OCI-LY7 (cell line): Measurements from ENCODE around the gene FITM1. TPM values are rescaled to one million over a fixed set of nuclear protein-coding genes. Genes with fewer than 3 reads are reported as not detected.

Experiments
- BruUV-seq: library from RNA; stranded (reverse); fragments of 400-500 nt; replicated peaks from 2 replicates; lab custom pipeline; 2021; lab: Mats Ljungman, UMichigan
- CTCF ChIA-PET: fragments of 300-600 bp; sonication (Branson Sonifier 250); formaldehyde crosslinking; loops from one replicate; lab custom pipeline; 2022; ENCODE audit warnings: antibody characterized with exemption; ENCODE audit not compliant: unreplicated experiment; lab: Charles Lee
- POLR2A ChIA-PET: fragments of 300-600 bp; sonication (Branson Sonifier 250); formaldehyde crosslinking; loops from one replicate; lab custom pipeline; 2022; ENCODE audit warnings: antibody characterized with exemption; lab: Charles Lee
- DNase-seq: peaks from one replicate; pipeline ENCODE4 v3.0.0-alpha.2; 2015; ENCODE audit warnings: low spot score
- H2AFZ ChIP-seq: fragments of 200-600 bp; sonication (generic), shearing (Covaris generic); 2 replicates; pipeline ENCODE4 v1.6.1; 2014; ENCODE audit warnings: mild to moderate bottlenecking, antibody characterized with exemption, low read length, moderate library complexity
- H3K27ac ChIP-seq: fragments of 200-600 bp; sonication (generic); 2 replicates; pipeline ENCODE4 v1.5.1; 2014; ENCODE audit warnings: mixed run types, low read depth, mild to moderate bottlenecking, moderate library complexity, low read length, inconsistent platforms; ENCODE audit not compliant: poor library complexity, severe bottlenecking
- H3K36me3 ChIP-seq: fragments of 200-600 bp; sonication (generic); 2 replicates; pipeline ENCODE4 v1.6.1; 2014; ENCODE audit warnings: mild to moderate bottlenecking, antibody characterized with exemption, low read length, moderate library complexity, mixed read lengths; ENCODE audit not compliant: insufficient read depth
- H3K4me1 ChIP-seq: fragments of 200-600 bp; sonication (generic); 2 replicates; pipeline ENCODE4 v1.5.1; 2014; ENCODE audit warnings: mild to moderate bottlenecking, low read length; ENCODE audit not compliant: insufficient read depth, poor library complexity, severe bottlenecking
- H3K4me2 ChIP-seq: fragments of 200-600 bp; sonication (generic); 2 replicates; pipeline ENCODE4 v1.6.1; 2014; ENCODE audit warnings: mild to moderate bottlenecking, low read length
- H3K4me3 ChIP-seq: fragments of 200-600 bp; sonication (generic); 2 replicates; pipeline ENCODE4 v1.5.1; 2014; ENCODE audit warnings: mild to moderate bottlenecking, low read depth, low read length; ENCODE audit not compliant: poor library complexity, severe bottlenecking
- H3K79me2 ChIP-seq: fragments of 200-600 bp; sonication (generic); 2 replicates; pipeline ENCODE4 v1.6.1; 2016; ENCODE audit warnings: low read depth, mild to moderate bottlenecking, low read length, moderate library complexity, mixed read lengths; ENCODE audit not compliant: insufficient read depth
- H3K9me2 ChIP-seq: fragments of 200-600 bp; sonication (generic); 2 replicates; pipeline ENCODE4 v1.6.1; 2016; ENCODE audit warnings: mild to moderate bottlenecking, low read length, mixed read lengths; ENCODE audit not compliant: insufficient read depth
- H3K9me3 ChIP-seq: fragments of 200-600 bp; sonication (generic); 2 replicates; pipeline ENCODE4 v1.6.1; 2014; ENCODE audit warnings: mild to moderate bottlenecking, mixed run types, low read length, mixed read lengths
- H4K20me1 ChIP-seq: fragments of 200-600 bp; sonication (generic); 2 replicates; pipeline ENCODE4 v1.6.1; 2014; ENCODE audit warnings: mild to moderate bottlenecking, antibody characterized with exemption, low read length, moderate library complexity, mixed read lengths; ENCODE audit not compliant: insufficient read depth
- CTCF ChIP-seq: fragments of 200-600 bp; sonication (generic); conservative IDR thresholded peaks from 2 replicates; pipeline ENCODE4 v1.5.1; 2014; ENCODE audit warnings: mild to moderate bottlenecking, antibody characterized with exemption, low read length, moderate library complexity, mixed read lengths
- EZH2phosphoT487 ChIP-seq: fragments of 200-600 bp; sonication (generic); IDR thresholded peaks from 2 replicates; pipeline ENCODE4 v1.6.1; 2018; ENCODE audit warnings: low read depth, borderline replicate concordance, mild to moderate bottlenecking, mixed run types, antibody characterized with exemption, low read length, moderate library complexity, mixed read lengths
- intact Hi-C: fragments of 100-400 bp; cut with micrococcal nuclease; formaldehyde crosslinking; loops from one replicate; pipeline ENCODE4 v1.10.0; 2022; ENCODE audit not compliant: unreplicated experiment
- total RNA-seq, 2 experiments: library from RNA; depleted of rRNA in 1 of 2; stranded (reverse); fragments of >200 nt in 1 of 2; shearing (Covaris generic) in 1 of 2; gene quantifications; 2 replicates each; pipeline ENCODE4 v1.2.3, GENCODE V29; 2014 to 2022

FITM1 gene
- total RNA-seq, 2 experiments from 2014 or later = 0.28 to 0.97 TPM

- ChIA-PET POLR2A (no interaction called here), CTCF (no interaction called here)
- H3K27ac ChIP-seq = no peak overlapping the region
- H3K9me2 ChIP-seq = no peaks in the 10 kb centered on the region
- no peak overlapping the region for H3K4me2 ChIP-seq
- TF ChIP-seq CTCF (no peak), EZH2phosphoT487 (no peak)
- intact Hi-C loops = no loop called here
- H4K20me1 ChIP-seq = no peaks in the 10 kb centered on the region
- H3K4me3 ChIP-seq = no peak overlapping the region
- no TSS peak for BruUV-seq
- H3K36me3 ChIP-seq = peaks cover 6% of the 10 kb centered on the region
- no peaks in the 10 kb centered on the region for H3K79me2 ChIP-seq
- peaks cover 5% of the 10 kb centered on the region for H3K4me1 ChIP-seq
- no peak overlapping the region for H2AFZ ChIP-seq
- H3K9me3 ChIP-seq = no peaks in the 10 kb centered on the region
- no peak for DNase-seq
Observed at GRCh38 chr14:24100197-24100981, 30.1 kb upstream of the FITM1 start.

- Histone ChIP-seq H3K9me3 (no peaks in the 10 kb centered on the region), H3K4me1 (no peaks in the 10 kb centered on the region), H3K4me2 (no peak overlapping the region), H3K27ac (no peak overlapping the region), H3K9me2 (no peaks in the 10 kb centered on the region), H3K79me2 (no peaks in the 10 kb centered on the region), H3K4me3 (no peak overlapping the region), H3K36me3 (peaks cover 6% of the 10 kb centered on the region), H2AFZ (no peak overlapping the region), H4K20me1 (no peaks in the 10 kb centered on the region)
- POLR2A ChIA-PET = no interaction called here
- DNase-seq = no peak
- no peak for TF ChIP-seq EZH2phosphoT487
- no peak for TF ChIP-seq CTCF
- intact Hi-C loops = no loop called here
- CTCF ChIA-PET = no interaction called here
- no TSS peak for BruUV-seq
Observed at GRCh38 chr14:24100982-24101494, 29.4 kb upstream of the FITM1 start.
